Astrocyte (in vitro differentiated cells and primary cell): Measurements from ENCODE around the gene ARL8B. TPM values are rescaled to one million over a fixed set of nuclear protein-coding genes. Genes with fewer than 3 reads are reported as not detected.

Source experiments
- DNase-seq: peaks from one replicate; pipeline ENCODE4 v3.0.0-alpha.2; 2010; ENCODE audit warnings: low read depth
- FAIRE-seq: peaks from 2 replicates; lab custom pipeline; 2011; peaks lifted over from hg19 to GRCh38; lab: Jason Lieb, UNC
- H2AFZ ChIP-seq: 2 replicates; pipeline ENCODE4 v1.6.0; 2012; ENCODE audit warnings: low read depth, low read length, inconsistent platforms
- H3K27ac ChIP-seq: 2 replicates; pipeline ENCODE4 v1.5.1; 2011; ENCODE audit warnings: low read depth, low read length, inconsistent platforms
- H3K27me3 ChIP-seq: 2 replicates; pipeline ENCODE4 v1.6.0; 2011; ENCODE audit warnings: low read length, inconsistent platforms; ENCODE audit not compliant: insufficient read depth
- H3K36me3 ChIP-seq: 2 replicates; pipeline ENCODE4 v1.5.1; 2011; ENCODE audit warnings: low read length, inconsistent platforms; ENCODE audit not compliant: insufficient read depth
- H3K4me1 ChIP-seq: 2 replicates; pipeline ENCODE4 v1.5.1; 2011; ENCODE audit warnings: low read length, inconsistent platforms; ENCODE audit not compliant: insufficient read depth
- H3K4me2 ChIP-seq: 2 replicates; pipeline ENCODE4 v1.6.0; 2012; ENCODE audit warnings: low read length, inconsistent platforms
- H3K4me3 ChIP-seq: 2 replicates; pipeline ENCODE4 v1.5.1; 2011; ENCODE audit warnings: low read depth, mild to moderate bottlenecking, low read length, inconsistent platforms; ENCODE audit not compliant: insufficient read depth
- H3K79me2 ChIP-seq: 2 replicates; pipeline ENCODE4 v1.6.0; 2012; ENCODE audit warnings: mild to moderate bottlenecking, low read length, inconsistent platforms; ENCODE audit not compliant: insufficient read depth
- H3K9ac ChIP-seq: 2 replicates; pipeline ENCODE4 v1.6.0; 2012; ENCODE audit warnings: mild to moderate bottlenecking, low read length, inconsistent platforms
- H3K9me3 ChIP-seq: 2 replicates; pipeline ENCODE4 v1.5.1; 2012; ENCODE audit warnings: low read depth, mild to moderate bottlenecking, low read length, inconsistent platforms; ENCODE audit not compliant: insufficient read depth
- H4K20me1 ChIP-seq: 2 replicates; pipeline ENCODE4 v1.6.0; 2012; ENCODE audit warnings: low read length, inconsistent platforms; ENCODE audit not compliant: insufficient read depth
- H3K27ac Mint-ChIP-seq: one replicate; pipeline ENCODE4 v1.8.0; 2021; ENCODE audit warnings: mild to moderate bottlenecking, mixed read lengths; ENCODE audit not compliant: unreplicated experiment
- H3K27me3 Mint-ChIP-seq: one replicate; pipeline ENCODE4 v1.8.0; 2021; ENCODE audit warnings: low read depth, mixed read lengths; ENCODE audit not compliant: unreplicated experiment
- H3K36me3 Mint-ChIP-seq: one replicate; pipeline ENCODE4 v1.8.0; 2021; ENCODE audit warnings: low read depth, mixed read lengths; ENCODE audit not compliant: unreplicated experiment
- H3K4me1 Mint-ChIP-seq: one replicate; pipeline ENCODE4 v1.8.0; 2021; ENCODE audit warnings: low read depth, mixed read lengths; ENCODE audit not compliant: unreplicated experiment
- H3K4me3 Mint-ChIP-seq: one replicate; pipeline ENCODE4 v1.8.0; 2021; ENCODE audit warnings: mild to moderate bottlenecking, moderate library complexity, mixed read lengths; ENCODE audit not compliant: unreplicated experiment
- H3K9me3 Mint-ChIP-seq: one replicate; pipeline ENCODE4 v1.8.0; 2021; ENCODE audit warnings: mild to moderate bottlenecking, mixed read lengths; ENCODE audit not compliant: unreplicated experiment
- CTCF ChIP-seq: IDR thresholded peaks from 2 replicates; pipeline ENCODE4 v1.5.1; 2011; ENCODE audit warnings: low read depth, mild to moderate bottlenecking, inconsistent platforms, low read length, moderate library complexity; ENCODE audit not compliant: insufficient read depth
- EZH2 ChIP-seq: IDR thresholded peaks from 2 replicates; pipeline ENCODE4 v1.6.1; 2012; ENCODE audit warnings: mild to moderate bottlenecking, low read length, inconsistent platforms; ENCODE audit not compliant: insufficient read depth
- total RNA-seq: library from RNA; stranded (reverse); gene quantifications from 2 replicates; pipeline ENCODE4 v1.2.1, GENCODE V29; 2021

ARL8B gene
- total RNA-seq, 1 donor from 2014 or later, result 64.1 TPM

DNA sequence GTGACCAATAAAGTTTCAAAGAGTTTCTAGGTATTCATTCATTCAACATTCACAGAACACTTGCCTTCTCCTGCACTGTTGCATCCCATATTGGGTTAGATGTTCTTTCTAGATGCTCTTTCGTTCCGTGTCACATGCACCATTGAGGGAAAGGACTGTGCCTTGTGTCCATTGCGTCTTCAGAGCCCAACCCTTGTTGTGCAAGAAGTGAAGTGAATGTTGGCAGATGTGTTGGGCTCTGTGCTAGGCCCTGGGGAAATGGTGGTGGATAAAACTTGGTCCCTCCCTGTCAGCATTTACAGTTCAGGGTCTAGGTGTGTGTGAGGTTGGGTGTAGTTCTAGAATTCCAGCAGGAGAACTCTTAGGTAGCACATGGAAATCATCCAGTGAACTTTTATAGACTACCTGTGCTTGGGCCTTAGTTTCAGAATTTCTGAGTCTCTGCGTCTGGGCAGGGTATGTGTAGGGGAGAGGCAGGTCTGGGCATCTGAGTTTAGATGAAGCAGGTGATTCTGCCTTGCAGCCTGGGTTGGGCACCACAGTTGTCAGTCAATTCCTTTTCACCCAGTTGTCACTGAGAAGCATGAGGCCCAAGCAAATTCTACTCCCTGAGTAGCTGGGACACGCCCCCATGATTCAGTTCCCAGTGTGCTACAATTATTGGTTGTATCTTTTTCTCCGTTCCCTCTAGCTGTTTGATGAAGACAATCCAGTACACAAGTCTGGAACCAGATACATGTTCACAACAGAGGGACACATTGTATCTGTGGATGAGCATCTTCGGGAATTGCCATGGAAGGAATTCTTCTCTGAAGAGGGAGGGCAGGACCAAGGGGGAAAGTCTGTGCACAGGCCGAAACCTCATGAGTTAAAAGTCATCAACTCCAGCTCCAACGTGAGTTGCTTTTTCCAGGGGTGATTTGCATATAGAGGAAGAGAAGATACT, 90.8 kb downstream of the ARL8B start:
- Histone ChIP-seq H3K4me3 (no peak overlapping the region), H3K36me3 (peaks cover 76% of the 10 kb centered on the region), H3K9ac (no peak overlapping the region), H3K79me2 (no peaks in the 10 kb centered on the region), H3K27ac (no peak overlapping the region), H3K9me3 (no peaks in the 10 kb centered on the region), H2AFZ (no peak overlapping the region), H4K20me1 (peaks cover 25% of the 10 kb centered on the region), H3K4me2 (no peak overlapping the region), H3K27me3 (no peaks in the 10 kb centered on the region), H3K4me1 (no peaks in the 10 kb centered on the region)
- Mint-ChIP-seq H3K4me1 (peaks cover 5% of the 10 kb centered on the region), H3K36me3 (peaks cover 27% of the 10 kb centered on the region), H3K27ac (no peak overlapping the region), H3K9me3 (no peaks in the 10 kb centered on the region), H3K27me3 (no peaks in the 10 kb centered on the region), H3K4me3 (no peak overlapping the region)
- FAIRE-seq (no peak), DNase-seq (no peak)
- no peak for TF ChIP-seq EZH2
- no peak for TF ChIP-seq CTCF

- FAIRE-seq (no peak), DNase-seq (no peak)
- Histone ChIP-seq H3K9ac (no peak overlapping the region), H3K27ac (no peak overlapping the region), H3K9me3 (no peaks in the 10 kb centered on the region), H4K20me1 (peaks cover 25% of the 10 kb centered on the region), H3K4me1 (no peaks in the 10 kb centered on the region), H3K36me3 (peaks cover 69% of the 10 kb centered on the region), H3K4me2 (no peak overlapping the region), H3K79me2 (no peaks in the 10 kb centered on the region), H3K4me3 (no peak overlapping the region), H3K27me3 (no peaks in the 10 kb centered on the region), H2AFZ (no peak overlapping the region)
- Mint-ChIP-seq H3K4me1 (peaks cover 11% of the 10 kb centered on the region), H3K4me3 (no peak overlapping the region), H3K27me3 (no peaks in the 10 kb centered on the region), H3K36me3 (peaks cover 27% of the 10 kb centered on the region), H3K27ac (no peak overlapping the region), H3K9me3 (no peaks in the 10 kb centered on the region)
- TF ChIP-seq EZH2 (no peak), CTCF (no peak)
Observed at GRCh38 chr3:5213574-5213966, 91.5 kb downstream of the ARL8B start.

DNA sequence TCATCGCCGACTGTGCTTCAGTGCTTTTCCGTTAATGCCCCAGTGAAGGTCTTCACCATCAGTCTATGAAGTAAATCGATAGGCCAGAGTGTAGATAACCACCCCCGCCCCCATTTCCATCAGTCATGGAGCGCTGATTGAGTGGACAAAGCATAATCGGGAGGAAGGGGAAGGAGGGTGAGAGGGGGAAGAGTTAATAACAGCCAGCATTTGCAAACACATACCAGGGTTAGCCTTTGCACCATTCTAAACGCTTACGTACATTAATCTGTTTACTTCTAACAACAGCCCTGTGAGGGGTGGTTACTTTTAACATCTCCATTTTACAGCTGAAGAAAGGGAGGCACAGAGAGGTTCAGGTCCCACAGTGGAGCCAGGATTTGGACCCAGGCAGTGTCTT, 92.3 kb downstream of the ARL8B start:
- Mint-ChIP-seq H3K4me3 (no peak overlapping the region), H3K27me3 (no peaks in the 10 kb centered on the region), H3K9me3 (no peaks in the 10 kb centered on the region), H3K4me1 (peaks cover 13% of the 10 kb centered on the region), H3K36me3 (peaks cover 25% of the 10 kb centered on the region), H3K27ac (peak overlapping the region; percentile 21)
- Histone ChIP-seq H3K4me2 (no peak overlapping the region), H3K4me1 (no peaks in the 10 kb centered on the region), H3K79me2 (no peaks in the 10 kb centered on the region), H3K4me3 (no peak overlapping the region), H2AFZ (no peak overlapping the region), H3K9ac (no peak overlapping the region), H3K27me3 (no peaks in the 10 kb centered on the region), H3K36me3 (peaks cover 65% of the 10 kb centered on the region), H3K27ac (no peak overlapping the region), H4K20me1 (peaks cover 25% of the 10 kb centered on the region), H3K9me3 (no peaks in the 10 kb centered on the region)
- FAIRE-seq, result no peak
- TF ChIP-seq EZH2 (no peak), CTCF (no peak)
- DNase-seq, result no peak
